HL-60 (cell line): Measurements from ENCODE around the gene LANCL2.

ENCODE experiments used
- CTCF ChIP-seq: IDR thresholded peaks from one replicate; pipeline ENCODE4 v1.5.1; 2011; ENCODE audit warnings: low read length, control low read depth, inconsistent platforms; ENCODE audit not compliant: insufficient read depth
- POLR2AphosphoS5 ChIP-seq: IDR thresholded peaks from 2 replicates; pipeline ENCODE4 v1.6.1; 2012; ENCODE audit warnings: low read depth
- SPI1 ChIP-seq: IDR thresholded peaks from 2 replicates; pipeline ENCODE4 v1.6.1; 2012; ENCODE audit warnings: low read depth, mild to moderate bottlenecking, borderline replicate concordance
- TF ChIP-seq, protein P1 (sequence below): IDR thresholded peaks from 2 replicates; pipeline ENCODE4 v1.6.1; 2012; ENCODE audit warnings: low read depth; ENCODE audit not compliant: insufficient replicate concordance

GRCh38 chr7:55397617-55398016, 32.5 kb downstream of the LANCL2 start:
- TF ChIP-seq CTCF (no peak), POLR2AphosphoS5 (no peak), SPI1 (no peak)
- TF ChIP-seq, protein P1, sequence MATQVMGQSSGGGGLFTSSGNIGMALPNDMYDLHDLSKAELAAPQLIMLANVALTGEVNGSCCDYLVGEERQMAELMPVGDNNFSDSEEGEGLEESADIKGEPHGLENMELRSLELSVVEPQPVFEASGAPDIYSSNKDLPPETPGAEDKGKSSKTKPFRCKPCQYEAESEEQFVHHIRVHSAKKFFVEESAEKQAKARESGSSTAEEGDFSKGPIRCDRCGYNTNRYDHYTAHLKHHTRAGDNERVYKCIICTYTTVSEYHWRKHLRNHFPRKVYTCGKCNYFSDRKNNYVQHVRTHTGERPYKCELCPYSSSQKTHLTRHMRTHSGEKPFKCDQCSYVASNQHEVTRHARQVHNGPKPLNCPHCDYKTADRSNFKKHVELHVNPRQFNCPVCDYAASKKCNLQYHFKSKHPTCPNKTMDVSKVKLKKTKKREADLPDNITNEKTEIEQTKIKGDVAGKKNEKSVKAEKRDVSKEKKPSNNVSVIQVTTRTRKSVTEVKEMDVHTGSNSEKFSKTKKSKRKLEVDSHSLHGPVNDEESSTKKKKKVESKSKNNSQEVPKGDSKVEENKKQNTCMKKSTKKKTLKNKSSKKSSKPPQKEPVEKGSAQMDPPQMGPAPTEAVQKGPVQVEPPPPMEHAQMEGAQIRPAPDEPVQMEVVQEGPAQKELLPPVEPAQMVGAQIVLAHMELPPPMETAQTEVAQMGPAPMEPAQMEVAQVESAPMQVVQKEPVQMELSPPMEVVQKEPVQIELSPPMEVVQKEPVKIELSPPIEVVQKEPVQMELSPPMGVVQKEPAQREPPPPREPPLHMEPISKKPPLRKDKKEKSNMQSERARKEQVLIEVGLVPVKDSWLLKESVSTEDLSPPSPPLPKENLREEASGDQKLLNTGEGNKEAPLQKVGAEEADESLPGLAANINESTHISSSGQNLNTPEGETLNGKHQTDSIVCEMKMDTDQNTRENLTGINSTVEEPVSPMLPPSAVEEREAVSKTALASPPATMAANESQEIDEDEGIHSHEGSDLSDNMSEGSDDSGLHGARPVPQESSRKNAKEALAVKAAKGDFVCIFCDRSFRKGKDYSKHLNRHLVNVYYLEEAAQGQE = no peak
